Memory B cell (primary cell): Measurements from ENCODE around the gene AKAP6.

Experiments
- ATAC-seq: fragments of 150-1000 bp; cut with Tn5 transposase; 2 replicates; pipeline ENCODE4 v1.10.0; 2021; ENCODE audit warnings: low read depth, mild to moderate bottlenecking, moderate library complexity
- DNase-seq, 2 donors: peaks; one replicate each; pipeline ENCODE4 v3.0.0; 2022; ENCODE audit warnings: low spot score in 2 of 2
- H3K27ac Mint-ChIP-seq: one replicate; pipeline ENCODE4 v1.8.0; 2022; ENCODE audit warnings: mild to moderate bottlenecking, moderate library complexity, mixed read lengths
- H3K27me3 Mint-ChIP-seq: one replicate; pipeline ENCODE4 v1.8.0; 2022; ENCODE audit warnings: mixed read lengths
- H3K36me3 Mint-ChIP-seq: one replicate; pipeline ENCODE4 v1.8.0; 2022; ENCODE audit warnings: mild to moderate bottlenecking, mixed read lengths
- H3K4me1 Mint-ChIP-seq: one replicate; pipeline ENCODE4 v1.8.0; 2022; ENCODE audit warnings: mixed read lengths
- H3K4me3 Mint-ChIP-seq: one replicate; pipeline ENCODE4 v1.8.0; 2022; ENCODE audit warnings: mild to moderate bottlenecking, moderate library complexity, mixed read lengths
- H3K9me3 Mint-ChIP-seq: one replicate; pipeline ENCODE4 v1.8.0; 2022; ENCODE audit warnings: mixed read lengths

The AKAP6 gene

DNA sequence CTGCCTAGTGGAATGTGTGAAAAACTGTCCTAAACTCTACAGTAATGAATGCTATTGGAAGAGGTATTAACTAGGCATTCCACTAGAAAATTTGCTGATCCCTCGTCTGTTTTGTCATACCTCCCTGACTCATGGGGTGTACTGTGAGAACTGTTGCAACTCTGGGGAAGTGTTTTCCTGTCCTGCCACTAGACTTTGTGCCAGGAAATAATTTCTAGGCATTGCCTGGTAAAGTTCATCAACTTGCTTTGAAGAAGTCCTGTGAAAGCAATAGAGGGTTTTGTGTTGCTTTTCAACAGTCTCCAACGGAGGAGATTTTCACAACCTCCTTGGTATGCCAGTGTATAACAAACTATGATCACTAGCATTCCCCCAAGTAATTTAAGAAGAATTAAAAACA lies 139.9 kb downstream of the AKAP6 start:
- Mint-ChIP-seq H3K4me3 (no peak overlapping the region), H3K9me3 (peaks cover 5% of the 10 kb centered on the region), H3K4me1 (no peaks in the 10 kb centered on the region), H3K36me3 (no peaks in the 10 kb centered on the region), H3K27me3 (peaks cover 3% of the 10 kb centered on the region), H3K27ac (no peak overlapping the region)
- DNase-seq (no peak), ATAC-seq (no peak)

GRCh38 chr14:32469388-32470160 lies 140.5 kb downstream of the AKAP6 start:
- no peak for DNase-seq
- ATAC-seq = no peak
- H3K27me3 Mint-ChIP-seq = peaks cover 3% of the 10 kb centered on the region
- no peak overlapping the region for H3K27ac Mint-ChIP-seq
- H3K4me3 Mint-ChIP-seq = no peak overlapping the region
- H3K9me3 Mint-ChIP-seq = peaks cover 5% of the 10 kb centered on the region
- H3K36me3 Mint-ChIP-seq = no peaks in the 10 kb centered on the region
- no peaks in the 10 kb centered on the region for H3K4me1 Mint-ChIP-seq

- Mint-ChIP-seq H3K4me3 (no peak overlapping the region), H3K36me3 (no peaks in the 10 kb centered on the region), H3K27ac (no peak overlapping the region), H3K27me3 (peaks cover 1% of the 10 kb centered on the region), H3K9me3 (peaks cover 2% of the 10 kb centered on the region), H3K4me1 (no peaks in the 10 kb centered on the region)
- no peak for DNase-seq
- no peak for ATAC-seq
Observed at GRCh38 chr14:32470161-32470715, 141.1 kb downstream of the AKAP6 start.

DNA sequence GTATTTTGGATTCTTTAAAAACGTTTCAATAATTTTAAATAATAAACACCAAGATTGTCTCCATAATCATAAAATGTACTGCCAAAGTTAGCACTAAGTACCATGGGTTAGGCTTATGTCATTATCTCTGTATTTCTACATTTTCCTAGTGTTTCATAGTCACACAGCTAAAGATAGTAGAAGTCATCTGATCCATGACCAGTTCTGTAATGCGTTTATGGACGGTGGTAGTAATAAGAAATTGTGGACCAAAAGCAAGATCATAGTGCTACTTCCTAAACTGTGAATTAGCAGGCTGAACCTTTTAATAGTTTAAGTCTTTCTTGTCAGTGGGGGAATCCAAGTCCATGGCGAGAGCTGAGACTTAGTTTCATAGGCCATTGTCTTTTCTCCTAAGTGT lies 142.1 kb downstream of the AKAP6 start:
- H3K9me3 Mint-ChIP-seq = no peaks in the 10 kb centered on the region
- H3K4me1 Mint-ChIP-seq = no peaks in the 10 kb centered on the region
- ATAC-seq = no peak
- no peak for DNase-seq
- peaks cover 1% of the 10 kb centered on the region for H3K27me3 Mint-ChIP-seq
- H3K4me3 Mint-ChIP-seq = no peak overlapping the region
- H3K27ac Mint-ChIP-seq = no peak overlapping the region
- H3K36me3 Mint-ChIP-seq = no peaks in the 10 kb centered on the region

GRCh38 chr14:32472076-32472475 lies 143.0 kb downstream of the AKAP6 start:
- Mint-ChIP-seq H3K36me3 (no peaks in the 10 kb centered on the region), H3K9me3 (no peaks in the 10 kb centered on the region), H3K4me3 (no peak overlapping the region), H3K4me1 (no peaks in the 10 kb centered on the region), H3K27ac (no peak overlapping the region), H3K27me3 (peaks cover 1% of the 10 kb centered on the region)
- DNase-seq (no peak), ATAC-seq (no peak)

GRCh38 chr14:32472512-32473463 lies 143.7 kb downstream of the AKAP6 start:
- Mint-ChIP-seq H3K9me3 (no peaks in the 10 kb centered on the region), H3K27ac (no peak overlapping the region), H3K4me3 (no peak overlapping the region), H3K4me1 (no peaks in the 10 kb centered on the region), H3K27me3 (peaks cover 1% of the 10 kb centered on the region), H3K36me3 (no peaks in the 10 kb centered on the region)
- ATAC-seq = no peak
- DNase-seq = no peak

- no peak for DNase-seq
Observed at GRCh38 chr14:32473464-32473855, 144.4 kb downstream of the AKAP6 start.

DNA sequence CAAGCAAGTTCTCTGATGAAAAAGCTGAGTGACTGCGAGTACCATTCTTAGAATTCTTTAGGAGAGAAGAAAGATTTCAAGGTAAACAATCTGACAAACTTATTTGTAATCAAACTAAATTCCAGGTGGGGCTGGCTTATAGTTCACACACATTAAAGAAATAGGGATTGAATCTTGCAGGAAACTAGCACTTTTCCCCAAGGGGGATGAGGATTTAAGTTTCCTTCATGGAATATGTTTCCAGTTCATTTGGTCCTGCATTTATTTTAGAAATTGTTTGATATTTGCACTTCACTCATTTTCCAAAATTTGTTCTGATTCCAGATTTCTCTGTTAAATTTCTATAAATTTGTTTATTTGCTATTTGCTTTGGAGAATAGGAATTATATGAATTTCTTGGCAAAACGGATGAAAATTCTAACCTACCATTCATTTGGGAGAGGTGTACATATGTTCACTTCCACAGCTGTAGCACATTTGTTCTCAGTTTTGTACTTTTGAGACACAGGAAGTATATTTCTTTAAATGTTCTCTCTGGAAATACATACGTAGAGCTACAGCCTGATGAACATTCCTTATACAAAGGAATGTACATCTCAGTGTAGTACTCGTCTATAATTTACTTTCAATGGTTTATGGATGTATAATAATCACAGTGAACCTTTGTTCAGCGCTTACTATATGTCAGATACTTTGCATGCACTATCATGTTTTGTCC lies 145.5 kb downstream of the AKAP6 start:
- no peaks in the 10 kb centered on the region for H3K9me3 Mint-ChIP-seq
- no peak for DNase-seq
- no peaks in the 10 kb centered on the region for H3K36me3 Mint-ChIP-seq
- no peak for ATAC-seq
- peaks cover 1% of the 10 kb centered on the region for H3K27me3 Mint-ChIP-seq
- no peak overlapping the region for H3K4me3 Mint-ChIP-seq
- H3K27ac Mint-ChIP-seq = no peak overlapping the region
- H3K4me1 Mint-ChIP-seq = no peaks in the 10 kb centered on the region

More at GRCh38 chr14:32473464-32473855, 144.4 kb downstream of the AKAP6 start:
- no peaks in the 10 kb centered on the region for H3K4me1 Mint-ChIP-seq
- H3K27me3 Mint-ChIP-seq = peaks cover 1% of the 10 kb centered on the region
- no peaks in the 10 kb centered on the region for H3K9me3 Mint-ChIP-seq
- no peaks in the 10 kb centered on the region for H3K36me3 Mint-ChIP-seq
- no peak for ATAC-seq
- no peak overlapping the region for H3K4me3 Mint-ChIP-seq
- no peak overlapping the region for H3K27ac Mint-ChIP-seq

DNA sequence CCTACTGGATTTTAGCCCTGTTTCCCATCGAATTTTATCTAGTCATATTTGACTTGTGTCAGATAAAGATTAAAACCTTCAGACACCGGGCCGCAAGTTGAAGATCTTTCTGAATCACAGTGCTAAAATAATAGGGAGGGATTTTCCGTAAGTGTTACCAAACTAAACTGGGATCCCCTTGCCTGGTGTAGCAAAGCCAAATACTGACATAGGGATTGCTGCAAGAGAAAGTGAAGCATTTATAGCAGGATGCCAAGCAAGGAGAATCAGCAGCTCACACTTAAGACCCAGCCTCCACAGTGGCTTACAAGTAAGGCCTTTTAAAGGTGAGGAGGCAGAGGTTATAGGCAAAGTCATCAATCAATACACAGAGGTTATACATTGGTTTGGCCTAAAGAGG lies 147.4 kb downstream of the AKAP6 start:
- Mint-ChIP-seq H3K27me3 (no peaks in the 10 kb centered on the region), H3K4me1 (no peaks in the 10 kb centered on the region), H3K36me3 (no peaks in the 10 kb centered on the region)

GRCh38 chr14:32477396-32477795 lies 148.3 kb downstream of the AKAP6 start:
- ATAC-seq = no peak
- H3K27me3 Mint-ChIP-seq = no peaks in the 10 kb centered on the region
- no peak overlapping the region for H3K27ac Mint-ChIP-seq
- H3K36me3 Mint-ChIP-seq = no peaks in the 10 kb centered on the region
- H3K4me3 Mint-ChIP-seq = no peak overlapping the region
- H3K4me1 Mint-ChIP-seq = no peaks in the 10 kb centered on the region
- no peak for DNase-seq
- H3K9me3 Mint-ChIP-seq = no peaks in the 10 kb centered on the region

More for the DNA sequence above, 147.4 kb downstream of the AKAP6 start:
- ATAC-seq = no peak
- no peak for DNase-seq
- H3K4me3 Mint-ChIP-seq = no peak overlapping the region
- no peaks in the 10 kb centered on the region for H3K9me3 Mint-ChIP-seq
- H3K27ac Mint-ChIP-seq = no peak overlapping the region

GRCh38 chr14:32478050-32478449 lies 149.0 kb downstream of the AKAP6 start:
- no peak for DNase-seq
- H3K9me3 Mint-ChIP-seq = no peaks in the 10 kb centered on the region

DNA sequence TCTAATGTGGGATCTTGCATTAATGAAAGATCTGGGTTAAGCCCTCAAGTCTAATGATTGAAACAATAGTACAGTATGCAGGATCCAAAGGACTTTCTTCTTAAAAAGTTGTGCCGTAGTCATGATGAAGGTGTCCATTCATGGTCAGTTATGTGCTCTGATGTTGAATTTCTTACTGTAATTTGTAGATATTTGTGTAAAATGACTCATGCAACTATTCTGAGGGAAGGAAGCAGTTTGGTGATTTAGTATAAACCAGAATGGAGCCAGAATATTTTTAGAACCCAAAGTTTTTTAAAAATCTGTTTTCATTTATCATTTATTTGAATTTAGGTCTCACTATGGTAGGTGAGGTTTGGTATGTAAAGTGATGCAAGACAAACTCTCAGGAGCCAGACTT lies 151.2 kb downstream of the AKAP6 start:
- Mint-ChIP-seq H3K27ac (no peak overlapping the region), H3K36me3 (no peaks in the 10 kb centered on the region), H3K27me3 (no peaks in the 10 kb centered on the region), H3K9me3 (no peaks in the 10 kb centered on the region), H3K4me1 (no peaks in the 10 kb centered on the region), H3K4me3 (no peak overlapping the region)
- ATAC-seq = no peak
- no peak for DNase-seq

More at GRCh38 chr14:32478050-32478449, 149.0 kb downstream of the AKAP6 start:
- Mint-ChIP-seq H3K36me3 (no peaks in the 10 kb centered on the region), H3K27me3 (no peaks in the 10 kb centered on the region), H3K27ac (no peak overlapping the region), H3K4me3 (no peak overlapping the region), H3K4me1 (no peaks in the 10 kb centered on the region)
- ATAC-seq = no peak

DNA sequence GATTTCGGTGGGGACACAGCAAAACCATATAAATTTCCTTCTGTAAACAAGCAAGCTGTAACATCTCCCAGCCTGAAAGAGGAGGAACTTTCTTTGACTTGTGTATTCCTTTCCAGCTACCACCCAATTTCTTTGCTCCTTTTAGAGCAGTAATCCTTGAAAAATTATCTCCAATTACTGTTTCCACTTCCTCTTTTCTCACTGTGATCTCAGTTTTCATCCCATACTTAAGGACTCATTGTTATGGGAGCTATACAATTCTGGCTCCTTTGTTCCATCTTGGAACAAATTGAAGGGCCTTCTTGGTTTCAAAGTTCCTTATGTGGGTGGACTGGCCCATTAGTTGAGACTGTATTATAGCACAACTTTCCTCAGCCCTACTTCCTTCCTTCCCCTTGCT lies 152.6 kb downstream of the AKAP6 start:
- Mint-ChIP-seq H3K9me3 (peaks cover 1% of the 10 kb centered on the region), H3K4me1 (no peaks in the 10 kb centered on the region), H3K36me3 (no peaks in the 10 kb centered on the region), H3K27me3 (no peaks in the 10 kb centered on the region), H3K27ac (no peak overlapping the region), H3K4me3 (no peak overlapping the region)
- ATAC-seq (no peak), DNase-seq (no peak)
